Subcutaneous adipose tissue (tissue), 4 donors: ENCODE measurements around the gene PDCD7. TPM values are rescaled to one million over a fixed set of nuclear protein-coding genes. Genes with fewer than 3 reads are reported as not detected.

Experiments
- total RNA-seq, 4 donors: library from RNA; depleted of rRNA; stranded (reverse); fragments of >200 nt; gene quantifications; one replicate each; pipeline ENCODE4 v1.1.0, GENCODE V29; 2016
- TF ChIP-seq, protein P1 (sequence below): fragments of 450-650 bp; IDR thresholded peaks from one replicate; pipeline ENCODE4 v1.5.1; 2016; ENCODE audit warnings: low read depth, mild to moderate bottlenecking, control low read depth, antibody characterized with exemption, moderate library complexity

PDCD7 gene
- total RNA-seq, 4 donors from 2014 or later: 11.9 to 21.1 (median 17.9) TPM

DNA sequence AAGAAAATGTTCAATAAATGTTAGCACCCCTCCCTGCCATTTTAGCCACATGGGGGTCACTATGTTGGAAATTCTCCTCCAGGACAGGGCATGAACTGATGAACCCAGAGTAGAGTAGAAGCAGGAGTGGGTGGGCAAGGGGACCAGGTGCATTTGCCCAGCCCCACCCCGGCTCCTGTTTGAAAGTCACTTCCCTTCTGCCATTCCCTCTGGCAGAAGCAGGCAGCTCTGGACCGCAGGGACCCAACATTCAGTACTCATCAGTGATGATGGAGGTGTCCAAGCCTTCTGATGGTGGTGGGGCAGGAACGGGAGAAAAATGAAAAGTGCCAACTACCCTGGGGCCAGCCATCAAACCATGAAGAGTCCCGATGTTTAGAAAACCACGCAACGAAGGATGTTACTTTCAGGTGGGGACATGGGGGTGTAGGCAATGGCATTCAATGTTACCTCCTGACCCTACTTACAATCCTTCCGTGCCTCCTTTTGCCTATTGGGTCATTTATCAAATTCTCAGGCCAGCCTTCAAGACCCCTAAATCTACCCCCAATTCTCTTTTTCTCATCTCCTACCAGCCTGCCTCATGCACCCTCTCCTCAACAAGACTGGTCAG, 35.9 kb downstream of the PDCD7 start:
- TF ChIP-seq, protein P1, sequence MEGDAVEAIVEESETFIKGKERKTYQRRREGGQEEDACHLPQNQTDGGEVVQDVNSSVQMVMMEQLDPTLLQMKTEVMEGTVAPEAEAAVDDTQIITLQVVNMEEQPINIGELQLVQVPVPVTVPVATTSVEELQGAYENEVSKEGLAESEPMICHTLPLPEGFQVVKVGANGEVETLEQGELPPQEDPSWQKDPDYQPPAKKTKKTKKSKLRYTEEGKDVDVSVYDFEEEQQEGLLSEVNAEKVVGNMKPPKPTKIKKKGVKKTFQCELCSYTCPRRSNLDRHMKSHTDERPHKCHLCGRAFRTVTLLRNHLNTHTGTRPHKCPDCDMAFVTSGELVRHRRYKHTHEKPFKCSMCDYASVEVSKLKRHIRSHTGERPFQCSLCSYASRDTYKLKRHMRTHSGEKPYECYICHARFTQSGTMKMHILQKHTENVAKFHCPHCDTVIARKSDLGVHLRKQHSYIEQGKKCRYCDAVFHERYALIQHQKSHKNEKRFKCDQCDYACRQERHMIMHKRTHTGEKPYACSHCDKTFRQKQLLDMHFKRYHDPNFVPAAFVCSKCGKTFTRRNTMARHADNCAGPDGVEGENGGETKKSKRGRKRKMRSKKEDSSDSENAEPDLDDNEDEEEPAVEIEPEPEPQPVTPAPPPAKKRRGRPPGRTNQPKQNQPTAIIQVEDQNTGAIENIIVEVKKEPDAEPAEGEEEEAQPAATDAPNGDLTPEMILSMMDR: no peak

DNA sequence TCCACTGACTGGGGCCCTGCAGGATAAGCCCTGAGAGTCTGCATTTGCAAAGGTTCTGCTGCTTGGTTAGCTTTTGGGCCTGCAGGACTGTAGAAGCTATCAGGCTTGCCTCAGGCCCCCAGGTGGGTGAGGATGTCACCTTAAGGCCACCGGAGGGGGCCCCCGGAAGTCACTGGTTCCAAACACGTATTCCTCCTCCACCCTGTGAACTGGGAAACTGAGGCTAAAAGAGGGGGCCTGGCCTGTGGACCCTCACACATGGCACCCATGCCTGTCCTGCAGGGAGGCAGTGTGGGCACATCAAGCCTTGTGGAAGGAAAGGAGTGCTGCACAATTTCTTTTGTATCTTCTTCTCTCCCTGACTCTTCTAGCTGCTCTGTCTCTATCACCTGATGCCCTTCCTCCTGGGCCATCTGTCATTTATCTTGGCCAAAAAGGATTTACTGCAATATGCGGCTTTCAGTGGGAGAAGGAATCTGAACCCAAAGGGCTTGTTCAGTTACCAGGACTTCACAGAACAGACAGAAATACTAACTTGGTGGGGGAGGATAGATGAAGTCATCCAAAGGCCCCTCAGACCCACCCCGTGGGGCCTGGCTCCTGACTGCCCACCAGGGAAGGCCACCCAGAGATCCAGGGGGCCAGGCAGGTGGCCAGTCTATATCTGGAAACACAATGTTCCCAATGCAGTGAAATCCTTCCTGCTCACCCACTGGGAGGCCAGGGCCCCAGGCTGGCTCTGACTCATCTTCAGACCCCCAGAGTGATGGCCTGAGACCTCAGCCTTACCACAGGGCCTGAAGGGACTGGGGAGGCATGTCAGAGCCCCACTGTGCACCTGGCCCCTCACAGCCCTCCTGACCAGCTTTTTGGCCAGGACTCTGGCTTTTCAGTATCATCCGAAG, 36.9 kb downstream of the PDCD7 start:
- TF ChIP-seq, protein P1: no peak

DNA sequence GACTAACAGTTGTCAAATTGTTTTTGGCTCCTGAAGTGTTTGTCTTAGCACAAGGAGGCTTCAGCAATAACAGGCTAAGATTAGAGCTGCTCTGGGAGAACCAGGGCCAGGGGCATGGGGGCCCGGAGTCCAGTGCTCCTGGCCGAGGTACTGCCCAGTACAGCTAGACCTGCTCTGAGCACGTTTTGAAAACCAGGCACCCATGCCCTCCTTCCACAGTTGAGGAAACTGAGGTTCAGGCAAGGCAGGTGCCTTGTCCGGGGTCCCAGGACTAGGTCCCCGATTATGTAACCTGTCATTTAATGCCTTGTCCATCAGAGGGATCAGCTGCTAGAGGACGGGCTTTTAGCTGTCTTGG, 37.9 kb downstream of the PDCD7 start:
- TF ChIP-seq, protein P1: no peak

DNA sequence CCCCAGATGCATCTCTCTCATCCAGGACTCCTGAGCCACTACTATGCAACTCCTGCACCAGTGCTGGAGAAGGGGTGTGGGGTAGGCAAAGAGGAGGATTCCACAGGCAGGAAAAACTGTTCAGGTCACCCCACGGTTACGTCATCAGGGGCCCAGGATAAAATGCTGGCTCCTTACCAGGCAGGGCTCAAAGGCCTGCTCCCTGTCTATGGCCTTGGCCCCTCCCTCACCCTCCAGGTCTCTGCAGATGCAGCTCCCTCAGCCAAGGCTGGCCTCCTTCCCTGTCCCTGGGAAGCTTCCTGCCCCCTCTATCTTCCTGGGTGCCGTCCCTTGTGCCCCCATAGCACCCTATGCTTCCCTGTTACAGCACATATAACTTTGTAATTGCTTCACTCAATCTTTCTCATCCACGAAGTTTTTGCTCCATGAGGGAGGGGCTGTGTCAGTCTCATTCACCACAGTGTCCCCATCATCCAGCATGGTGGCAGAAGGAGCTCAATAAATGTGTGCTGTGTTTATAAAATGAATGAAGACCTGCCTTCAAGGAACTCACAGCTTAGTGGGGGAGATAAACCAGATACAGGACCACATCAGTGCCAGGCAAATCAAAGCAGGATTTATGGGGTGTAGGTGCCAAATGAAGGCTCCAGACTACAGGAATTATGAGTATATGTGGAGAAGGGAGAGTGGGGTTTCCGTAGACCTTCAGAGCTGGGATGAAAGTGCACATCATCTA, 38.4 kb downstream of the PDCD7 start:
- TF ChIP-seq, protein P1: no peak

DNA sequence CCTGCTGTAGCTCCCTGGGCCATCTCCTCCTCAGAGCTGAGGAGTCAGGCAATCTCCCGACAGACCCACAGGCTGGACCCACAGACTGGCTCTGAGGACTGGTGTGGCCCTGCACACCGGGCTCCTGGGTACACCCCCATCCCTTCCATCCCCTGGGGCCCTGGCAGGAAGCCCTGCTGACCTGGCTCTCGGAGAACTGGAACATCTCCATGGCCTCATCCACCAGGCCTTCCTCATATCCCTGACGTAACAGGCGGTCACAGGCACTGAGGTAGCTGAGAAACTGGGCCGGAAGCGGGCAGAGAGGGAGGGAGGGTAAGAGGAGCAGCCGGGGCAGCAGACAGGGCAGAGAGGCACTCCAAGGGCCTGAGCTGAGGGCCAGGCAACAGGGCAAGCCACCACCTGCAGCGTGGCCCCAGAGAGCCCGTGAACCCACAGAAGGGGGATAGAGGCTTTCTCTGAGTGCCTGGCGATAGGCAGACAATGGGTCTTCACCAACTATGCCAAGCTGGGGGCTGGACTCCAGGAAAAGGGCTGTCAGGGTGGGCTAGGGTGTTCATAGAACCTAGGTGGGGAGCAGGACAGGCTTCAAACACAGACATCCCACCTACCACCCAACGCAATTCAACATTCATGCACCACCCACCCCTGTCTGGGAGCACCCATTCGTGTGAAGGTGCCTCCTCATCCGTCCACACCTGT, 39.2 kb downstream of the PDCD7 start:
- TF ChIP-seq, protein P1: no peak

DNA sequence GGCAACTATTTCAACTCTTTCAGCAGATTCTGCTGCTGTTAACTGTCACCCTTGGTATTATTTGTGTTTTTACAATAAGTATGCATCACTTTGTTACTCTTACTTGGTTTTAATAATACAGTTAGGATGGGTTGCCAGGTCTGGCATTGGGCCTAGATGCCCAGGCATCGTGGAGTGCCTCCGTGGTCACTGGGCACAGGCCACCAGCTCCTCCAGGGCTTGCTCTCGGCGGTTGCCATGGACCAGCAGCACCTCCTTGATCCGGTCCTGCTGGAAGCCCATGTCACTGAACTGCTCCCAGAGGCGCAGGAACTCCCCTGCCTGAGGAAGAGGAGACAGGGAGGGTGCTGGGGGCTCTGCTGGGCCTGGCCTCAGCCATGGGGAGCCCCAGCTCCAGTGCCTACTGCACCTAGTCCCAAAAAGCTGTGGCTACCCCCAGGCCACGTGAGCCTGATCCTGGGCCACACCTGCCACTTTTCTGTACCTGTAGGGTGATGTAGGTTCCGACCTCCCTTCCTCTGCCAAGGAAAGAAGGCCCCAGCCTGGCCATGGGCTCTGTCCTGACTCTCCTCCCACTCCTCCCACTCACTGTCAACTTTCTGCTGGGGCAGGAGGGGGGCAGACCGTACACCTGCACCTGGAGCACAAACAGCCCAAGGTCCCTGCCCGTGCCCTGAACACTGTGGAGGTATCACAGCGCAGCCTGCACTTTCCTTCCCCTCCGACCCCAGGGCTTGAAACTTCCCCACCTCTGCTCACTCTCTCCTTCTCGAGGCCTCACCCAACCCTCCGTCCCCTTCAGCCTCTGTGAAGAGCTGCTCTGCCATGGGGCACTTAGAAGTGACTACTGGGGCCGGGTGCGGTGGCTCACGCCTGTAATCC, 40.5 kb downstream of the PDCD7 start:
- TF ChIP-seq, protein P1: no peak
